ENCODE data around the gene DPYSL3.
"Not testable (repeated sequence)": the region's sequence is repeated elsewhere in the genome, so short reads cannot be mapped to it uniquely, and the experiment has no call there.

The DPYSL3 gene

GRCh38 chr5:147369742-147370374, 140.0 kb downstream of the DPYSL3 start:
- no peak for DNase-seq (ENCODE audit: low spot score)

- DNase-seq (ENCODE audit: low spot score) = not testable (repeated sequence)
These were observed 142.5 kb downstream of the DPYSL3 start for GRCh38 chr5:147367381-147367780.

- no peak for DNase-seq (ENCODE audit: low spot score)
These were observed 148.3 kb downstream of the DPYSL3 start for GRCh38 chr5:147361441-147362175.

- no peak for DNase-seq (ENCODE audit: low spot score)
These were observed 149.1 kb downstream of the DPYSL3 start for GRCh38 chr5:147360816-147361215.

- no peak for DNase-seq (ENCODE audit: low spot score)
These were observed 150.3 kb downstream of the DPYSL3 start for GRCh38 chr5:147359581-147359980.

- no peak for DNase-seq (ENCODE audit: low spot score)
These were observed 150.8 kb downstream of the DPYSL3 start for GRCh38 chr5:147359101-147359500.

GRCh38 chr5:147349241-147349640, 160.6 kb downstream of the DPYSL3 start:
- no peak for DNase-seq (ENCODE audit: low spot score)

- no peak for DNase-seq (ENCODE audit: low spot score)
These were observed 161.4 kb downstream of the DPYSL3 start for GRCh38 chr5:147348451-147348850.

GRCh38 chr5:147348046-147348445, 161.8 kb downstream of the DPYSL3 start:
- no peak for DNase-seq (ENCODE audit: low spot score)

GRCh38 chr5:147346006-147346561, 163.8 kb downstream of the DPYSL3 start:
- no peak for DNase-seq (ENCODE audit: low spot score)

- DNase-seq (ENCODE audit: low spot score) = no peak
These were observed 165.0 kb downstream of the DPYSL3 start for GRCh38 chr5:147344861-147345260.

GRCh38 chr5:147341345-147341744, 168.5 kb downstream of the DPYSL3 start:
- no peak for DNase-seq (ENCODE audit: low spot score)

- no peak for DNase-seq (ENCODE audit: low spot score)
These were observed 168.9 kb downstream of the DPYSL3 start for GRCh38 chr5:147340941-147341340.

All from hepatic stellate cell (primary cell).